PC-3 (cell line): ENCODE results near the gene KMT2E. TPM values are rescaled to one million over a fixed set of nuclear protein-coding genes. Genes with fewer than 3 reads are reported as not detected.

Source experiments
- ATAC-seq: fragments of 200-7000 bp; cut with Tn5 transposase; 2 replicates; pipeline ENCODE4 v1.9.1; 2020; ENCODE audit warnings: mild to moderate bottlenecking, moderate library complexity
- BruUV-seq: library from RNA; stranded (reverse); fragments of 400-500 nt; replicated peaks from 2 replicates; lab custom pipeline; 2021; lab: Mats Ljungman, UMichigan
- CTCF ChIA-PET: fragments of 300-600 bp; sonication (Branson Sonifier 250); formaldehyde crosslinking; loops from one replicate; lab custom pipeline; 2022; ENCODE audit warnings: antibody characterized with exemption; lab: Charles Lee
- POLR2A ChIA-PET: fragments of 300-600 bp; sonication (Branson Sonifier 250); formaldehyde crosslinking; loops from one replicate; lab custom pipeline; 2022; ENCODE audit warnings: antibody characterized with exemption; ENCODE audit not compliant: unreplicated experiment; lab: Charles Lee
- DNase-seq: peaks from one replicate; pipeline ENCODE4 v3.0.0-alpha.2; 2015
- H2AFZ ChIP-seq: fragments of 300-600 bp; sonication (generic); 2 replicates; pipeline ENCODE4 v1.6.0; 2016; ENCODE audit warnings: antibody characterized with exemption, low read length
- H3F3A ChIP-seq: fragments of 300-600 bp; sonication (generic); one replicate; pipeline ENCODE4 v1.6.0; 2017; ENCODE audit warnings: antibody characterized with exemption, low read length, control low read depth, mild to moderate bottlenecking; ENCODE audit not compliant: unreplicated experiment
- H3K27ac ChIP-seq: fragments of 300-600 bp; sonication (generic); 2 replicates; pipeline ENCODE4 v1.5.1; 2016; ENCODE audit warnings: mild to moderate bottlenecking, low read length
- H3K27me3 ChIP-seq: fragments of 300-600 bp; sonication (generic); 2 replicates; pipeline ENCODE4 v1.6.1; 2016; ENCODE audit warnings: low read length, mixed read lengths
- H3K36me3 ChIP-seq: fragments of 300-600 bp; sonication (generic); 2 replicates; pipeline ENCODE4 v1.6.1; 2016; ENCODE audit warnings: low read depth, mixed run types, low read length, mixed read lengths
- H3K4me1 ChIP-seq: fragments of 300-600 bp; sonication (generic); 2 replicates; pipeline ENCODE4 v1.5.1; 2016; ENCODE audit warnings: low read length; ENCODE audit not compliant: insufficient read depth
- H3K4me2 ChIP-seq: fragments of 300-600 bp; sonication (generic); 2 replicates; pipeline ENCODE4 v1.6.0; 2016; ENCODE audit warnings: low read length
- H3K4me3 ChIP-seq: fragments of 300-600 bp; sonication (generic); 2 replicates; pipeline ENCODE4 v1.5.1; 2016; ENCODE audit warnings: mild to moderate bottlenecking, low read length, mixed read lengths
- H3K79me2 ChIP-seq: fragments of 300-600 bp; sonication (generic); 2 replicates; pipeline ENCODE4 v1.6.1; 2017; ENCODE audit warnings: low read length, mixed read lengths
- H3K9ac ChIP-seq: fragments of 300-600 bp; sonication (generic); 2 replicates; pipeline ENCODE4 v1.6.0; 2016; ENCODE audit warnings: mild to moderate bottlenecking, low read length
- H3K9me2 ChIP-seq: fragments of 300-600 bp; sonication (generic); replicated peaks from 2 replicates; pipeline ENCODE4 v1.6.1; 2016; ENCODE audit warnings: mixed run types, low read length, mixed read lengths
- H3K9me3 ChIP-seq: fragments of 300-600 bp; sonication (generic); 2 replicates; pipeline ENCODE4 v1.6.1; 2016; ENCODE audit warnings: low read length, mixed read lengths
- H4K20me1 ChIP-seq: fragments of 300-600 bp; sonication (generic); 2 replicates; pipeline ENCODE4 v1.6.1; 2016; ENCODE audit warnings: low read length, mixed read lengths
- CTCF ChIP-seq: fragments of 300-600 bp; sonication (generic); conservative IDR thresholded peaks from 2 replicates; pipeline ENCODE4 v1.5.1; 2017; ENCODE audit warnings: antibody characterized with exemption, low read depth, mild to moderate bottlenecking, low read length
- EZH2 ChIP-seq: fragments of 300-600 bp; sonication (generic); IDR thresholded peaks from one replicate; pipeline ENCODE4 v1.6.1; 2017; ENCODE audit warnings: antibody characterized with exemption, mild to moderate bottlenecking, low read length; ENCODE audit not compliant: unreplicated experiment
- EZH2phosphoT487 ChIP-seq: fragments of 300-600 bp; sonication (generic); IDR thresholded peaks from 2 replicates; pipeline ENCODE4 v1.6.1; 2018; ENCODE audit warnings: mild to moderate bottlenecking, antibody characterized with exemption, low read length, borderline replicate concordance
- intact Hi-C: fragments of 100-400 bp; cut with micrococcal nuclease; formaldehyde crosslinking; loops from 2 replicates; pipeline ENCODE4 v1.9.0; 2023
- total RNA-seq: library from RNA; depleted of rRNA; stranded (reverse); fragments of >200 nt; gene quantifications from 2 replicates; pipeline ENCODE4 v1.2.3, GENCODE V29; 2014

The KMT2E gene
- total RNA-seq, 1 experiment from 2014 or later = 21.8 TPM

- TF ChIP-seq CTCF (no peak), EZH2phosphoT487 (no peak), EZH2 (no peak)
- Histone ChIP-seq H2AFZ (no peak overlapping the region), H3K27ac (no peak overlapping the region), H3K9me2 (no peaks in the 10 kb centered on the region), H3K79me2 (peaks cover 93% of the 10 kb centered on the region), H3K36me3 (0 out of 2 replicates have a peak, but pooled peaks cover 4% of the 10 kb centered on the region), H3F3A (no peaks in the 10 kb centered on the region), H3K9me3 (no peaks in the 10 kb centered on the region), H3K4me2 (no peak overlapping the region), H3K4me3 (no peak overlapping the region), H3K4me1 (peaks cover 4% of the 10 kb centered on the region; the same call in 1 of the 2 replicates), H3K9ac (no peak overlapping the region), H4K20me1 (peaks cover 18% of the 10 kb centered on the region), H3K27me3 (no peaks in the 10 kb centered on the region)
- no peak for ATAC-seq
- intact Hi-C loops = loop anchor here (5.0 kb wide), 1 partner anchor 114 kb away; no protein-coding TSS in a partner anchor
- POLR2A ChIA-PET = no interaction called here
- no peak for DNase-seq
- CTCF ChIA-PET = no interaction called here
- BruUV-seq = no TSS peak
Observed at GRCh38 chr7:105036217-105037168, 22.5 kb downstream of the KMT2E start.

- CTCF ChIA-PET = no interaction called here
- H3K27me3 ChIP-seq = no peaks in the 10 kb centered on the region
Observed at GRCh38 chr7:105037319-105037718, 23.3 kb downstream of the KMT2E start.

More at GRCh38 chr7:105037319-105037718, 23.3 kb downstream of the KMT2E start:
- H3K27ac ChIP-seq = no peak overlapping the region
- no peaks in the 10 kb centered on the region for H3F3A ChIP-seq
- TF ChIP-seq CTCF (no peak), EZH2 (no peak), EZH2phosphoT487 (no peak)
- H3K9ac ChIP-seq = no peak overlapping the region
- no peak overlapping the region for H3K4me2 ChIP-seq
- peaks cover 18% of the 10 kb centered on the region for H4K20me1 ChIP-seq
- POLR2A ChIA-PET = interaction anchor here (0.8 kb wide), 1 partner anchor 11 kb away, joined by 14 read pairs; no protein-coding TSS in a partner anchor
- peaks cover 4% of the 10 kb centered on the region; the same call in 1 of the 2 replicates for H3K36me3 ChIP-seq
- H3K4me1 ChIP-seq = peaks cover 4% of the 10 kb centered on the region; the same call in 1 of the 2 replicates
- no peak overlapping the region for H3K4me3 ChIP-seq
- intact Hi-C loops = loop anchor here (5.0 kb wide), 1 partner anchor 115 kb away; no protein-coding TSS in a partner anchor
- DNase-seq (no peak), ATAC-seq (no peak)
- no peaks in the 10 kb centered on the region for H3K9me3 ChIP-seq
- H3K79me2 ChIP-seq = peaks cover 91% of the 10 kb centered on the region
- no TSS peak for BruUV-seq
- no peaks in the 10 kb centered on the region for H3K9me2 ChIP-seq
- H2AFZ ChIP-seq = no peak overlapping the region
